KMS-11 (cell line): ENCODE data around the gene CCDC24.

Source experiments
- H2AFZ ChIP-seq: fragments of 200-600 bp; sonication (generic); 2 replicates; pipeline ENCODE4 v1.6.1; 2016; ENCODE audit warnings: antibody characterized with exemption, mixed run types, low read depth
- H3K27ac ChIP-seq: fragments of 200-600 bp; sonication (generic); 2 replicates; pipeline ENCODE4 v1.6.1; 2016; ENCODE audit warnings: mild to moderate bottlenecking, mixed run types
- H3K27me3 ChIP-seq: fragments of 200-600 bp; sonication (generic); 2 replicates; pipeline ENCODE4 v1.6.1; 2017; ENCODE audit warnings: mild to moderate bottlenecking, low read depth, mixed run types, moderate library complexity; ENCODE audit not compliant: insufficient read depth
- H3K36me3 ChIP-seq: fragments of 200-600 bp; sonication (generic); 2 replicates; pipeline ENCODE4 v1.6.1; 2017; ENCODE audit warnings: mild to moderate bottlenecking, mixed run types; ENCODE audit not compliant: insufficient read depth
- H3K4me1 ChIP-seq: fragments of 200-600 bp; sonication (generic); 2 replicates; pipeline ENCODE4 v1.6.1; 2016; ENCODE audit warnings: mild to moderate bottlenecking, low read depth, mixed run types; ENCODE audit not compliant: poor library complexity, severe bottlenecking
- H3K4me2 ChIP-seq: fragments of 200-600 bp; sonication (generic); 2 replicates; pipeline ENCODE4 v1.7.0; 2016; ENCODE audit warnings: mild to moderate bottlenecking, mixed run types
- H3K4me3 ChIP-seq: fragments of 200-600 bp; sonication (generic); IDR thresholded peaks from 2 replicates; pipeline ENCODE4 v1.6.1; 2017; ENCODE audit warnings: low read depth, low read length, mixed read lengths; ENCODE audit not compliant: insufficient read depth
- H3K79me2 ChIP-seq: fragments of 200-600 bp; sonication (generic); 2 replicates; pipeline ENCODE4 v1.6.1; 2016; ENCODE audit warnings: low read depth, mixed run types; ENCODE audit not compliant: insufficient read depth
- H3K9ac ChIP-seq: fragments of 200-600 bp; sonication (generic); 2 replicates; pipeline ENCODE4 v1.6.1; 2016; ENCODE audit warnings: mild to moderate bottlenecking, mixed run types
- H4K20me1 ChIP-seq: fragments of 200-600 bp; sonication (generic); 2 replicates; pipeline ENCODE4 v1.6.1; 2016; ENCODE audit warnings: mild to moderate bottlenecking, mixed run types; ENCODE audit not compliant: insufficient read depth
- TF ChIP-seq, protein P1 (sequence below): fragments of 200-600 bp; sonication (generic); conservative IDR thresholded peaks from 2 replicates; pipeline ENCODE4 v1.6.1; 2017; ENCODE audit warnings: low read depth, mild to moderate bottlenecking, antibody characterized with exemption, low read length, moderate library complexity, mixed read lengths

CCDC24 gene

DNA sequence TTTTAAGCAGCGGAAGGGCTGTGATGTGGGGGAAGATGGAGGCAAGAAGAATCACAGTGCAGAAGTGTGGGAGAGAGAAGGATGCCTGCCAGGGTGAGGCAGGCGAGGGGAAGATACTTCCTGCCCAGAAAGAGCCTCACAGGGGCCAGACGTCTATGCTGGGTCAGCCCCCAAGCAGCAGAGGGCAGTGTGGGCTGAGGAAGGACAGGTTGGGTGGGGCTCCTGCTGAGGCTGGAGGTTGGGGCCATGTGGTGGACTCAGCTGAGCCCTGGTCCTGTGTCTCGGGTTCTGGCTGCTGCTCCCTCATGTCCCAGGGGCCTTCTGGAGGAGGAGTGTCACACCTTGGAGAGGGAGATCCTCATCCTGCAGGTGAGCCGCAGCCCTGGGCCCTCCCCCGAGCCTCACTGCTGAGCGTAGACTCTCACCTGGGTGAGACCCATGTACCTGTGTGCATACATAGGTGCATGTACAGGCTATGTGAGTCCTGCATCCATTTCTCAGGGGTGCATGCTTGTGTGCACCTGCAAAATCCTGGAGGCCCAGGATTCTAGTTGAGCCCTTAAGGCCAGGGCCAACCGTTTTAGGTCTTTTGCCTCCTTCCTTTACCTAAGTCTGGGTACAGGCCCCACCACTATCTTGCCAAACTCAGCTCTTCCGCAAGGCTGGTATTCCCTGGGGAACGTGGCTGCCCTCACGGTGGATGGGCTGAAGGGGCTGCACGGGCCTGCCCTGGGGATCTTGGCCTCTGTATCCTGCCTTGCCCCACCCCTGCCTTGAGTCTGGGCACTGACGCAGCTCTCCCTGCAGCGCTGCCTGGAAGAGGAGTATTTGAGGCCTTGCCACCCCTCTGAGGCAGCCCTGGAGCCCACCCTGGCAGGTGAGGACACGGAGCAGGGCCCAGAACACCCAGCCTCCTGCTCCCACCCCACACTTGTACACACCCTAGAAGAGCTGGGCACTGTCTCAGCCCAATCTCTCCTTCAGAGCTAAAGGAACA is 3.7 kb downstream of the CCDC24 start:
- H3K4me1 ChIP-seq: peaks cover 13% of the 10 kb centered on the region
- no peaks in the 10 kb centered on the region for H4K20me1 ChIP-seq
- H3K27me3 ChIP-seq: no peaks in the 10 kb centered on the region
- no peak overlapping the region for H3K4me3 ChIP-seq
- H3K4me2 ChIP-seq: no peak overlapping the region
- H2AFZ ChIP-seq: no peak overlapping the region
- H3K9ac ChIP-seq: no peak overlapping the region
- TF ChIP-seq, protein P1, sequence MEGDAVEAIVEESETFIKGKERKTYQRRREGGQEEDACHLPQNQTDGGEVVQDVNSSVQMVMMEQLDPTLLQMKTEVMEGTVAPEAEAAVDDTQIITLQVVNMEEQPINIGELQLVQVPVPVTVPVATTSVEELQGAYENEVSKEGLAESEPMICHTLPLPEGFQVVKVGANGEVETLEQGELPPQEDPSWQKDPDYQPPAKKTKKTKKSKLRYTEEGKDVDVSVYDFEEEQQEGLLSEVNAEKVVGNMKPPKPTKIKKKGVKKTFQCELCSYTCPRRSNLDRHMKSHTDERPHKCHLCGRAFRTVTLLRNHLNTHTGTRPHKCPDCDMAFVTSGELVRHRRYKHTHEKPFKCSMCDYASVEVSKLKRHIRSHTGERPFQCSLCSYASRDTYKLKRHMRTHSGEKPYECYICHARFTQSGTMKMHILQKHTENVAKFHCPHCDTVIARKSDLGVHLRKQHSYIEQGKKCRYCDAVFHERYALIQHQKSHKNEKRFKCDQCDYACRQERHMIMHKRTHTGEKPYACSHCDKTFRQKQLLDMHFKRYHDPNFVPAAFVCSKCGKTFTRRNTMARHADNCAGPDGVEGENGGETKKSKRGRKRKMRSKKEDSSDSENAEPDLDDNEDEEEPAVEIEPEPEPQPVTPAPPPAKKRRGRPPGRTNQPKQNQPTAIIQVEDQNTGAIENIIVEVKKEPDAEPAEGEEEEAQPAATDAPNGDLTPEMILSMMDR: 0 out of 2 replicates have a peak, but pooled peaks have one; percentile 13
- no peak overlapping the region for H3K27ac ChIP-seq
- H3K36me3 ChIP-seq: no peaks in the 10 kb centered on the region
- H3K79me2 ChIP-seq: no peaks in the 10 kb centered on the region

DNA sequence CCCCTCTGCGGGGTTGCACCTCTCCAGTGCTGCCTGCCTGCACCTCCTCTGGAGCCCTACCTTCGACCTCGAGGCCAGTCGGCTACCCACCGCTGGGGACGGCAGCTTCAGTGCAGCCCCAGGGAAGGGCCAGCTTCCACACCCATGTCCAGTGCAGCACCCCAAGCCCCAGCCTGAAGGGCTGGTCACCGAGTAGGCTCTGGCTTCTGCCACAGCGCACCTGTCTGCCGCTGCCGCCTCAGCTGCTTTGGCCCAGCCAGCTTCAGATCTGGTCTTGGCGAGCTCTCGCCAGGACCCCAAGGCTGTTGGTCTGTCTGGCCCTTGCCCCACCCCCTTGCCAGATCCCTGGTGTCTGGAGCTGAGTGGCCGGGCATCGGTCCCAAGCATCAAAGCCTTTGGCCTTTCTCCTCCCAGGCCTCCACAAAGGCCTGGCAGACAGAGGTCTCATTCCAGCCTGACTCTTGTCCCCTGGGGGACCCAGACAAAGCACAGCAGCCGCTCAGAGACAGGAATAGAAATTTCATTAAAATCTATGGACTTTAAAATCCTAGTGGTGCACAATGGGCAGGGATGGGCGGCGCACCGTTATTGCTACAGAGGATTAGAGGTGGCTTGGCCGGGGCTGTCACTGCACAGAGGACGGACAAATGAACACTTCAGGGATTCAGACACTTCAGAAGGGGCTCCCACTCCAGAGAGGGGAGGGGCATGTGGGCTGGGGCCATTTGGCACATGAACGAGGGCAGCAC is 4.8 kb downstream of the CCDC24 start:
- no peak overlapping the region for H3K27ac ChIP-seq
- no peaks in the 10 kb centered on the region for H3K36me3 ChIP-seq
- H3K4me2 ChIP-seq: no peak overlapping the region
- H3K79me2 ChIP-seq: no peaks in the 10 kb centered on the region
- H4K20me1 ChIP-seq: no peaks in the 10 kb centered on the region
- no peak overlapping the region for H3K4me3 ChIP-seq
- TF ChIP-seq, protein P1: no peak
- no peaks in the 10 kb centered on the region for H3K27me3 ChIP-seq
- H3K9ac ChIP-seq: no peak overlapping the region
- no peak overlapping the region for H2AFZ ChIP-seq
- H3K4me1 ChIP-seq: peaks cover 7% of the 10 kb centered on the region

DNA sequence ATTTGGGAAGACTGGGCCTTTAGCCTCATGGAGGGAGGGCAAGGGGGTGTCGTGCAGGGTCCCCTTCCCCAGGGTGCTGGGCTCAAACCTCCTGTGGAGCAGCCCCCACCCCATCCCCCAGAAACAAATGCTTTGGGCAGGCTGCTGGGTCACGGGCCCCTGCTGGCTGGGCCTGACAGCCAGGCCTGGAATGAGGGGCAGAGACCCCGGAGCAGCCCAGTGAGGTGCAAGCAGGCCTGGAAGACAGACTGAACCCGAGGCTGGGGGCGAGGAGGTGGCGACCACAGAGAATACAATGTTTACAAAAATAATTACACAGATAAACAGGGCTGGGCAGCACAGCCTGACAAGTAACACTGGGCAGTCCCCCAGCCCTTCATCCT is 5.3 kb downstream of the CCDC24 start:
- Histone ChIP-seq H3K4me1 (peaks cover 7% of the 10 kb centered on the region), H3K4me3 (no peak overlapping the region), H3K36me3 (no peaks in the 10 kb centered on the region), H3K79me2 (no peaks in the 10 kb centered on the region), H3K9ac (no peak overlapping the region), H2AFZ (no peak overlapping the region), H3K4me2 (no peak overlapping the region), H3K27me3 (no peaks in the 10 kb centered on the region), H4K20me1 (no peaks in the 10 kb centered on the region), H3K27ac (no peak overlapping the region)
- TF ChIP-seq, protein P1: no peak

DNA sequence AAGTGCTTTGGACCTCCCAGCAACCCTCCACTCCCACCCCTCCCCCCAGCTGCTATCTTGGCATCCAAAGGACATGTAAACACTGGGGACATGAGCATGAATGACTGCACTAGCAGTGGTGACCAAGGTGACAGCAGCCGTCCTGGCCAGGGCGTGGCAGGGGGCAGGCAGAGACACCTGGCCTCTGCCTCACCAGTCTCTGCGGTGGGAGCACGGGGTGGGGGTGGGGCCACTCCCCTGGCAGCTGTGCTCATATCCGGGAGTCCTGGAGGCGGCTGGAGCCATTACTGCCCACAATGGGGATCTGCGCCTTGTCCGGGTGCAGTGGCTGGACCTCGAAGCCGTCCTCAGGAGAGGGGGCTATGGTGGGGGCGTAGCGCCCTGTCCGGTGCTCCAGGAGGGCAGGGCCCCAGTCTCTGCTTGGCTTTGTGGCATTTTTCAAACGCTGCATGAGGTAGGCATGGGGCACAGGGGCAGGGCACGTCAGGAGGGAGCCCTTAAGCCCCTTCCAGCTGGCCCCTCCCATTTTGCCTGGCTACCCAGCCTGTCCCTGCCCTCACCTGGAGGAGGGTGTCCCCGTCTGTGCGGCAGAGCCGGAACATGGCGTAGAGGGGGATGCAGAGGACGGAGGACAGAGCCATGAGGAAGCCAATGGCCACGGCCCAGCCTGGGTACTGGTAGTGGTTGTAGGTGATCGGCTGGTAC is 6.0 kb downstream of the CCDC24 start:
- Histone ChIP-seq H3K4me1 (peaks cover 3% of the 10 kb centered on the region), H4K20me1 (no peaks in the 10 kb centered on the region), H3K4me3 (no peak overlapping the region), H3K27me3 (no peaks in the 10 kb centered on the region), H3K9ac (no peak overlapping the region), H3K36me3 (no peaks in the 10 kb centered on the region), H2AFZ (no peak overlapping the region), H3K4me2 (no peak overlapping the region), H3K27ac (no peak overlapping the region), H3K79me2 (no peaks in the 10 kb centered on the region)
- TF ChIP-seq, protein P1: no peak
